Osteoblast (primary cell): ENCODE data around the gene ITPR1. TPM values are rescaled to one million over a fixed set of nuclear protein-coding genes. Genes with fewer than 3 reads are reported as not detected.

Experiments used
- DNase-seq: peaks from one replicate; pipeline ENCODE4 v3.0.0; 2011; ENCODE audit warnings: low spot score, mixed read lengths; ENCODE audit not compliant: insufficient read length; ENCODE audit errors: missing footprints
- H2AFZ ChIP-seq: 2 replicates; pipeline ENCODE4 v1.6.0; 2011; ENCODE audit warnings: mild to moderate bottlenecking, low read length
- H3K27ac ChIP-seq: 2 replicates; pipeline ENCODE4 v1.5.1; 2011; ENCODE audit warnings: mild to moderate bottlenecking, low read depth, low read length, moderate library complexity
- H3K27me3 ChIP-seq: 2 replicates; pipeline ENCODE4 v1.6.0; 2012; ENCODE audit warnings: mild to moderate bottlenecking, control low read depth, inconsistent platforms, low read length, moderate library complexity; ENCODE audit not compliant: insufficient read depth
- H3K36me3 ChIP-seq: 2 replicates; pipeline ENCODE4 v1.5.1; 2011; ENCODE audit warnings: mild to moderate bottlenecking, low read length, control low read depth, moderate library complexity; ENCODE audit not compliant: insufficient read depth
- H3K4me1 ChIP-seq: 2 replicates; pipeline ENCODE4 v1.5.1; 2011; ENCODE audit warnings: mild to moderate bottlenecking, low read length, control low read depth, moderate library complexity; ENCODE audit not compliant: insufficient read depth
- H3K4me2 ChIP-seq: 2 replicates; pipeline ENCODE4 v1.6.0; 2011; ENCODE audit warnings: mild to moderate bottlenecking, low read length; ENCODE audit not compliant: insufficient read depth
- H3K4me3 ChIP-seq: fragments of 200-600 bp; sonication (generic); 3 replicates; pipeline ENCODE4 v1.5.1; 2012; ENCODE audit warnings: mild to moderate bottlenecking, low read length, inconsistent platforms; ENCODE audit not compliant: insufficient read depth
- H3K79me2 ChIP-seq: 2 replicates; pipeline ENCODE4 v1.6.0; 2012; ENCODE audit warnings: mild to moderate bottlenecking, low read length, control low read depth, inconsistent platforms; ENCODE audit not compliant: insufficient read depth
- H3K9me3 ChIP-seq: 2 replicates; pipeline ENCODE4 v1.5.1; 2011; ENCODE audit warnings: low read depth, low read length, control low read depth
- H4K20me1 ChIP-seq: 2 replicates; pipeline ENCODE4 v1.6.0; 2012; ENCODE audit warnings: mild to moderate bottlenecking, low read length, control low read depth; ENCODE audit not compliant: insufficient read depth
- total RNA-seq: library from RNA; depleted of rRNA; stranded (reverse); fragments of >200 nt; gene quantifications from 2 replicates; pipeline ENCODE4 v1.2.3, GENCODE V29; 2012
- TF ChIP-seq, protein P1 (sequence below): IDR thresholded peaks from 2 replicates; pipeline ENCODE4 v1.5.1; 2011; ENCODE audit warnings: mild to moderate bottlenecking, low read depth, low read length, moderate library complexity; ENCODE audit errors: extremely low read depth

ITPR1 gene
- total RNA-seq, 1 donor: 16.6 TPM

DNA sequence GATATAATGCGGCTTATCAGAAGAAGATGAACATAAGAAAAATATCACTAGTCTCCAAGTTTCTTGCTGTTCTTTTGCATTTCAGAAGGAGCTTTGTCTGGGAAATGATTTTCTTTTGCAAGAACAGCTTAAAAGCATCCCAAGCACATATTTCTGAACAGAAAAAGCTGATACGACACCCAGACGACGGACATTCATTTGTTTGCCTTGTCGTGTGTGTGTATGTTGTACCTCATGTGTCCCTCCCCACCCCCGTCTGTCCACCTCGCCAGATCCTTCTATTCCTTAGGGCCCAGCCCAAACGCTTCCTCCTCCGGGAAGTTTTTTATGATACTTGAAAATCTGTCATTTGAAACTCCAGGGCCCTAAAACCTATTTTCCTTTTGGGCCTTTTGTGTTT lies 8.8 kb downstream of the ITPR1 start:
- TF ChIP-seq, protein P1, sequence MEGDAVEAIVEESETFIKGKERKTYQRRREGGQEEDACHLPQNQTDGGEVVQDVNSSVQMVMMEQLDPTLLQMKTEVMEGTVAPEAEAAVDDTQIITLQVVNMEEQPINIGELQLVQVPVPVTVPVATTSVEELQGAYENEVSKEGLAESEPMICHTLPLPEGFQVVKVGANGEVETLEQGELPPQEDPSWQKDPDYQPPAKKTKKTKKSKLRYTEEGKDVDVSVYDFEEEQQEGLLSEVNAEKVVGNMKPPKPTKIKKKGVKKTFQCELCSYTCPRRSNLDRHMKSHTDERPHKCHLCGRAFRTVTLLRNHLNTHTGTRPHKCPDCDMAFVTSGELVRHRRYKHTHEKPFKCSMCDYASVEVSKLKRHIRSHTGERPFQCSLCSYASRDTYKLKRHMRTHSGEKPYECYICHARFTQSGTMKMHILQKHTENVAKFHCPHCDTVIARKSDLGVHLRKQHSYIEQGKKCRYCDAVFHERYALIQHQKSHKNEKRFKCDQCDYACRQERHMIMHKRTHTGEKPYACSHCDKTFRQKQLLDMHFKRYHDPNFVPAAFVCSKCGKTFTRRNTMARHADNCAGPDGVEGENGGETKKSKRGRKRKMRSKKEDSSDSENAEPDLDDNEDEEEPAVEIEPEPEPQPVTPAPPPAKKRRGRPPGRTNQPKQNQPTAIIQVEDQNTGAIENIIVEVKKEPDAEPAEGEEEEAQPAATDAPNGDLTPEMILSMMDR: no peak
- Histone ChIP-seq H3K36me3 (no peaks in the 10 kb centered on the region), H2AFZ (no peak overlapping the region), H3K27me3 (no peaks in the 10 kb centered on the region), H3K4me1 (peaks cover 13% of the 10 kb centered on the region), H3K4me3 (no peak overlapping the region), H3K9me3 (no peaks in the 10 kb centered on the region), H3K4me2 (no peak overlapping the region), H4K20me1 (no peaks in the 10 kb centered on the region), H3K79me2 (no peaks in the 10 kb centered on the region), H3K27ac (no peak overlapping the region)
- DNase-seq: no peak

DNA sequence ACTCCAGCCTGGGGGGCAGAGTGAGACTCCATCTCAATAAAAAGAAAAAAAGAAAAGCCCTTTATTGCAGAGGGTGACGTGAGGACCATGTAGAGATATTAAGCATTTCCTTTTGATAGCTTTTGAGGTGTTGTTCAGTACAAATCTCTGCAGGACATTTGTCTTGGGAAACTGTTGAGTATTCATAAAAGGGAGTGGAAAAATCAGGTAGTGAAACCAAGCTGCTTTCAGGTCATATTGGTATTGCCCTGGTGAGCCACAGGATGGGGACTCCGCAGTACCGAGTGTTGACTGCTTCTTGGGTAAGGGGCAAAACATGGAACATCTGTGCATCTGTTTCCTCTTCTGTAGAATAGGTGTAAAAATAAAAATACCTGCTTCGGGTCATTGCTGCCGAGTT lies 9.9 kb downstream of the ITPR1 start:
- H3K4me2 ChIP-seq: no peak overlapping the region
- H3K27me3 ChIP-seq: no peaks in the 10 kb centered on the region
- H3K4me1 ChIP-seq: peaks cover 13% of the 10 kb centered on the region
- no peak overlapping the region for H3K4me3 ChIP-seq
- H4K20me1 ChIP-seq: no peaks in the 10 kb centered on the region
- TF ChIP-seq, protein P1: no peak
- no peak for DNase-seq
- no peaks in the 10 kb centered on the region for H3K36me3 ChIP-seq
- H3K27ac ChIP-seq: no peak overlapping the region
- H3K9me3 ChIP-seq: no peaks in the 10 kb centered on the region
- no peaks in the 10 kb centered on the region for H3K79me2 ChIP-seq
- no peak overlapping the region for H2AFZ ChIP-seq

DNA sequence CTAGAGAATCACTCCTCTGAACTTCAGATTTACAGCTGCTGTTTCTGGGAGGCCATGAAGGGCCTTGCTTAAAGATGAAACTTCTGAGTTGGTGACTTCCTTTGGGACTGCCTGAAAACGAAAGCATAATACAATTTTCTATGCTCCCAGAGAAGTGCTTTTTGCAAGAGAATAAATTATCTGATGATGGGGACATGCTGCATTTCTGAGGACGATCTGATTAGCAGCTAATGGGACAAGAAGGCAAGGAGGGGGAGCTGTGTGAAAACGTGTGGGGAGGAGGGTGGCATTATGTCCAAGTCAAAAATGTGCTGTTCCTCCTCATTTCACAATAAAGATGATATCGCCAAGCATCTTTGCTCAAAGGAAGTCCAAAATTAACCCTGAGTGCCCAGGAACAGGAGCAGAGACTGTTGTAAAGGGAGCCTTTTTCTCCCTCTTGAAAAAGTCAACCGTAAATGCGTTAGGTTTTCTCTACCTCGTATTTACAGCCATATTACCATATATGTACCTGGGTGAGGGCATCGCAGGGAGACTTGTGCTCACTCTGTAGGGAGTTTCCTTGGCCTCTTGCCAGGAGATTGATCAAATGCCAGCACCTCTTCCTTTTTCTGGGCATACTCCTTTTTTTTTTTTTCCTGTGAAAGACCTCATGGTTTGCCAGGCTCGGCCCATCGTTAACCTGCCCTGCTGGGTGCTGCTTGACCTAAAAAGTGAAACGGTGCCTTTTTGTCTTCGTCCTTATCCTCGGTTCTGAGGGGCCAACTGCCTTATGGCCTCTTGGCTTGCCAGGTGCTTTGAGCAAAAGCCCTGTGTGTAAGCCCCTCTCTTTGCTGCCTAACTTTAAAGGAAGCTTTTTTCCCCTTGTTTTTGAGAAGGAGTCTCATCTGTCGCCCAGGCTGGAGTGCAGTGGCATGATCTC lies 11.5 kb downstream of the ITPR1 start:
- TF ChIP-seq, protein P1: no peak
- Histone ChIP-seq H2AFZ (peak overlapping the region; percentile 72), H3K4me2 (peak overlapping the region; percentile 69), H3K79me2 (no peaks in the 10 kb centered on the region), H3K4me1 (peaks cover 13% of the 10 kb centered on the region), H3K27ac (no peak overlapping the region), H3K27me3 (no peaks in the 10 kb centered on the region), H3K36me3 (no peaks in the 10 kb centered on the region), H4K20me1 (no peaks in the 10 kb centered on the region), H3K4me3 (peak overlapping the region; percentile 49), H3K9me3 (no peaks in the 10 kb centered on the region)
- DNase-seq: no peak

DNA sequence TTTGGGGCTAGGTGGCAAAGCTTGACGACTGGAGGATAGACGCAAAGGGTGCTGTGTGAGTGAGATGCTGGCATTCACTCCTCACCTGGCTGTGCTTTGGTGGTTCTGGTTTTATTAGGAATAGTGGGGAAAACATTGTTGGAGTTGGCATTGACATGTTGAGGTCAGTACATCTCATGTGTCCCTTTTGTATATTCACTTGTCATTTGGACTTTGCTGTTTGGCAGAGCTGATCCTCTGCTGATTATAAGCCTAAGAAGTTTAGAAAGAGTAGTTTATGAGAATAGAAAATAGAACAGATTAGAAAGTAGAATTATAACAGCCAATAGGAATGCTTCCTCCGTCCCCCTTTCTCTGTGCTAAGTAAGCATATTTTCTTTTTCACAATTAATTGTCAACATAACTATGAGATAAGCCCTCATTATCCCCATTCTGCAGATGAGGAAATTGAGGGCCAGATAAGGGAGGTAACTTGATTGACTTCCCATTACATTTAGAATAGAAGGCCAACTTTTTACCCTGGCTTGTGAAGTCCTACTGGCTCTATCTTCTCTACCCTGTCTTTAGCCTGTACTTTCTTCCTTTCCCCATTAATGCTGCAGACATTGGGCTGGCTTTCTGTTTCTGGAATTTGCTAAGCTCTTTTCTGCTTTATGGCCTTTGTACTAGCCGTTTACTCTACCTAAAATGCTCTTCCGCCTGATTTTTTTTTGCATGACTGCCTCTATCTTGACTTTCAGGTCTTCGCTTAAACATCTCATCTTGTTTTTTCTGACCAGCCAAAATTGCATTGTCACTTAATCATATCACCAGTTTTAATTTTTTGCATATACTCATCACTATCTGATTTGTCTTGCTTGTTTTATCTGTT lies 12.8 kb downstream of the ITPR1 start:
- no peaks in the 10 kb centered on the region for H4K20me1 ChIP-seq
- peaks cover 13% of the 10 kb centered on the region for H3K4me1 ChIP-seq

More for the DNA sequence above, 12.8 kb downstream of the ITPR1 start:
- Histone ChIP-seq H3K4me2 (no peak overlapping the region), H3K79me2 (no peaks in the 10 kb centered on the region), H3K27ac (no peak overlapping the region), H2AFZ (no peak overlapping the region), H3K27me3 (no peaks in the 10 kb centered on the region), H3K9me3 (no peaks in the 10 kb centered on the region), H3K36me3 (no peaks in the 10 kb centered on the region), H3K4me3 (no peak overlapping the region)
- no peak for DNase-seq
- TF ChIP-seq, protein P1: no peak
